IMR-90 (cell line): ENCODE data around the gene TINAG.

Experiments
- BHLHE40 ChIP-seq: fragments of 150-350 bp; IDR thresholded peaks from 2 replicates; pipeline ENCODE4 v1.6.1; 2016; ENCODE audit warnings: mild to moderate bottlenecking, low read depth, low read length
- CEBPB ChIP-seq: IDR thresholded peaks from 2 replicates; pipeline ENCODE4 v1.6.1; 2012; ENCODE audit warnings: low read depth, low read length, improper control_type of control experiment
- CTCF ChIP-seq: conservative IDR thresholded peaks from 2 replicates; pipeline ENCODE4 v1.5.1; 2012; ENCODE audit warnings: mild to moderate bottlenecking, low read depth, low read length, improper control_type of control experiment
- ELK1 ChIP-seq: fragments of 150-350 bp; IDR thresholded peaks from 2 replicates; pipeline ENCODE4 v1.6.1; 2016; ENCODE audit warnings: low read depth, mild to moderate bottlenecking, low read length, moderate library complexity, borderline replicate concordance
- MAFK ChIP-seq: IDR thresholded peaks from 2 replicates; pipeline ENCODE4 v1.6.1; 2012; ENCODE audit warnings: low read depth, low read length, improper control_type of control experiment
- MAZ ChIP-seq: IDR thresholded peaks from 2 replicates; pipeline ENCODE4 v1.6.1; 2012; ENCODE audit warnings: low read depth, mild to moderate bottlenecking, low read length, improper control_type of control experiment, moderate library complexity, borderline replicate concordance
- MXI1 ChIP-seq: IDR thresholded peaks from 2 replicates; pipeline ENCODE4 v1.6.1; 2012; ENCODE audit warnings: low read depth, mild to moderate bottlenecking, low read length, moderate library complexity, borderline replicate concordance
- POLR2A ChIP-seq: IDR thresholded peaks from 2 replicates; pipeline ENCODE4 v1.6.1; 2012; ENCODE audit warnings: mild to moderate bottlenecking, low read depth, low read length
- RAD21 ChIP-seq: IDR thresholded peaks from 2 replicates; pipeline ENCODE4 v1.6.1; 2012; ENCODE audit warnings: low read length, improper control_type of control experiment
- RFX5 ChIP-seq: IDR thresholded peaks from 2 replicates; pipeline ENCODE4 v1.8.0; 2012; ENCODE audit warnings: low read depth, mild to moderate bottlenecking, low read length, moderate library complexity
- SMC3 ChIP-seq: fragments of 150-350 bp; IDR thresholded peaks from 2 replicates; pipeline ENCODE4 v1.6.1; 2016; ENCODE audit warnings: low read depth, mild to moderate bottlenecking, antibody characterized with exemption, low read length, moderate library complexity

- TF ChIP-seq CTCF (no peak), POLR2A (no peak), BHLHE40 (no peak), ELK1 (no peak), RAD21 (no peak), SMC3 (no peak), MXI1 (no peak), CEBPB (no peak), MAFK (no peak), RFX5 (no peak), MAZ (no peak)
These were observed 45.7 kb upstream of the TINAG start for GRCh38 chr6:54262499-54262898.
